ENCODE data around the gene LILRB3.

- TF ChIP-seq CTCF (IDR thresholded peaks at IDR 0.05; ENCODE audit: poor library complexity) (no peak), EZH2phosphoT487 (IDR thresholded peaks at IDR 0.05; ENCODE audit: low read depth, severe bottlenecking, unreplicated experiment) (no peak), EZH2 (IDR thresholded peaks at IDR 0.05; ENCODE audit: borderline replicate concordance) (no peak)
These were observed 33.7 kb upstream of the LILRB3 start for GRCh38 chr19:54256250-54257115.
